Measurements from ENCODE around the gene ZC3H15.

ZC3H15 gene

DNA sequence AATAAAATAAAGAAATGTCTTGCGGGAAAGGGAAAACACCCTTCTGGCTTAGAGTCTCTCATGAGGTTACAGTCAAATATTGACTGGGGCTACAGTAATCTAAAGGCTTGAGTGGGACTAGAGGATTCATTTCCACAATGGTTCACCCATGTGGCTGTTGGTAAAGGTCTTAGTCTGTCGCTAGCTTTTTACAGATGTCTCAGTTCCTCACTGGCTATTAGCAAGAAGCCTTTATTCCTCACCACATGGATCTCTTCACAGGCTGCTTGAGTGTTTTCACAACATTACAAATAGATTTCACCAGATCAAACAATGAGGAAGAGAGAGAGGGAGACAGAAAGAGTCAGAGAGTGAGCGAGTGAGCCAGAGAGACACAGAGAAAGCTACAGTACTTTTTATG lies 8.3 kb upstream of the ZC3H15 start:
- H3K4me3 ChIP-seq (ENCODE audit: low read length): no peak overlapping the region
- no peak for TF ChIP-seq ZNF274 (IDR thresholded peaks at IDR 0.05; ENCODE audit: low read depth, low read length)

DNA sequence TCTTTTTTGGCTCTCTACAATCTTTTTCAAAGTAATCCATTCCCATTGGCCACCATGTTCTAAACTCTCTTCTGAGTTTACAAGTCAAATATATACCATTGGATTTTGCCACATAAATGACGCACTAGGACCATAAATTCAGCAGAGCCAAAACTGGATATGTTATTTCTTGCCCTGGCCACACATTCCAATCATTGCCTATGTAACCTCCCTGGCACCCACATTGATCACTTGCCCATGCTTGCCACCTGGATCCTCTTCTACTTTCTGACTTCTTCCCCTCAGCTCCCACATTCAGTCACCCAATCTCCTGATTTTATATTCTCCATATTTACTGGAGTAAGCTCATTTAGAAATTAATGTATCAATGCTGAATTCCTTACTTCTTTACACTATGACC lies 5.1 kb upstream of the ZC3H15 start:
- no peak overlapping the region for H3K4me3 ChIP-seq (ENCODE audit: low read length)
- no peak for TF ChIP-seq ZNF274 (IDR thresholded peaks at IDR 0.05; ENCODE audit: low read depth, low read length)

DNA sequence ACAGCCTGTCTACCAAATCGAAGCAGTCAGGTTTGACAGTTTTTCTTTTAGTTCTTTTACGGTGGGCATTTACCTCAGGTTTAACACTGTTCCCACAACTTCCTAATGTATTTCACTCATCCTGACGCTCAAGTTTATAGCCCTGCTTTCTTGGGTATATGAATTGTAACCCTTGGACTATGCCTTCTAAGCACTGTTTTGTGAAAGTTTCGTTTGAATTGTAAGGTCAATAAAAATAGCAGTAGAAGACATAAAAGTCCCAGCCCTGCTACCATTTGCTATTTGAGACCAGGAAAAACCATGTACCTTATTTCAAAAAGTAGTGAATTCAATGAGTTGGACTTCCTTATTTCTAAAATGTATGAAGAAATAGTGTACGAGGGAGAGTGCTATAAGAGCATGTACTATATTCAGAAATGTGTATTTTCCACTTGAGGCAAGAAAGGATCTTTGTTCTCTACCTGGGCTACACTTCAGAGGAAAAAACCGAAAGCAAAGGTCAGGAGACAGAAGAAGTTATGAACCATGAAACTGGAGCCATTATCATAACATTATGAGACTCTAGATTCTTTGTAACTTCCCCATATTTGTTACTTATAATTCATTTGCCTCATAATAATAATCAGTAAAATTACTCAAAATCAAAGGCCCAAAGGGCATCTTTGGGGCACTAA lies 1.9 kb upstream of the ZC3H15 start:
- peak overlapping the region; percentile 79; the same call in 1 of the 2 replicates for H3K4me3 ChIP-seq (ENCODE audit: low read length)
- TF ChIP-seq ZNF274 (IDR thresholded peaks at IDR 0.05; ENCODE audit: low read depth, low read length): no peak

DNA sequence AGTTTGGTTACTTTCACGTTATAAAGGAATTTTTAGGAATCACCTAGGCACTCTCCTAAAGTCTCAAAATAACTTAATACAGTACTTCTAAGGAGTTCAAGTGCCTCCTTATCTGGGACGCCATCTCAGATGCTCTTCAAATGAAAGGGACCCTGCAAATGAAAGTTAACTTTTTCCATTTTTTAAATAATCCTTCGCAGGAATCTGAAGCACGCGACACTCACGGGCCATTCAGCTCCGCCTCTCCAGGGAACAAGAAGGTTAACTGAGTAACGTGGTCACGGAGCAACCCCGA lies 537 bp upstream of the ZC3H15 start:
- peak overlapping the region; percentile 79 for H3K4me3 ChIP-seq (ENCODE audit: low read length)
- TF ChIP-seq ZNF274 (IDR thresholded peaks at IDR 0.05; ENCODE audit: low read depth, low read length): no peak

DNA sequence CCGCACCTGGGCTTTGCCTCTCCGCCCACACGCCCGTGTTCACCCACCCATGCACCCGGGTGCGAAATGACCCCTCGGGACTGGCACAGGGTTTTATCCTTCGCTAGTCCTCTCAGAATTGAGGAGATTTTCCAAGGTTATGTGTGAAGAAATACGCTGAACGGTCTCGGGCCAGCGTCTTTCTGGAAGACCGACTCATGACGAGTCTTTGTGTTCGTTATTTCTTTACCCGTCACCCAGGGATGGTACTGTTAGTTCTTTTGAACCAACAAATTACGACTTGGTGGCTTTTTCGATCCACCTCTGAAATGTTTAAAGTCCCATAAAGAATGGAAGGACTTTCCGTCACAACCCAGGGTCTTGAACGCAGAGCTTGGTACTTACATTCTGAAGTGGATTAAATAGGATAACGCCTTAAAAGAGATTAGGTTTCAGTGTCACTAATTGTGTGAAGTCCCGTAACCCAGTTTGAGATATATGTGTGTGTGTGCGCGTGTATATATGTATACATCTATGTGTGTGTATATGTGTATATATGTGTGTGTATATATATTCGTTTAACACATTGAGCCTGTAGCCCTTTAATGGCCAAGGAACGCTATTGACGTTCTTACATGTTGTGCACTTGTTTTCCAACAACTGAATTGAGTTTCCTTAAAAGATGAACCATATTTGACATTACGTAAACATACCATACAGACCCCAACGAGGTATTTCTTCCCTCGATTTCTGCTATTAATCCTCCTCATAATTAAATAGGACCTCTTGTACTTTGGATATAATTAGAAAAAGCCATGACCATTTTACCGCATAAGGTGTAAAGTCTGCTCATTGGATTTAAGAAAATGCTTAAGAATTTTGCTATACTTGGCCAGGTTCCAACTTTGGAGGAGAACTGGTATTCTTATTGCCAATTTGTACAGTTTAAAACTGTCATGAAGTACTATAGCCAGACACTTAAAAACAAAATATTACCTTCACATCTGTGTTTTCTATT lies 889 bp downstream of the ZC3H15 start:
- TF ChIP-seq ZNF274 (IDR thresholded peaks at IDR 0.05; ENCODE audit: low read depth, low read length): no peak
- H3K4me3 ChIP-seq (ENCODE audit: low read length): peak overlapping the region; percentile 79

DNA sequence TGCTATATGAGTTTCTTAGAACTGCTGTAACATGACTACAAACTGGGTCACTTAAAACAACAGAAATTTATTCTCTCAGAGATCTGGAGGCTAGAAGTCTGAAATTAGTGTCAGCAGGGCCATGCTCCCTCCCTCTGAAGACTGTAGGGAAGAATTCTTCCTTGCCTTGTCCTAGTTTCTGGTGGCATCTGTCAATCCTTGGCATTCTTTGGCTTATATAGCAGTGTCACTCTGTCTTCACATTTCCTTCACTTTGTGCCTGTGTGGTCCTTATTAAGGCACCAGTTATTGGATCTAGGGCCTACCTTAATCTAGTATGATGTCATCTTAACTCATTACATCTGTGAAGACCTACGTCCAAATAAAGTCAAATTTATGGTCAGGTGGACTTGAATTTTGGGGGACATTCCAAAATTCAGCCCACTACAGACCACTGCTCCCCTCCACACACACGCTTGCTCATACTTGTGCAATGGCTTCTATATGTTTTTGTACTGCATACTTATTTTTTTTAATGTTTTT lies 7.6 kb downstream of the ZC3H15 start:
- no peak overlapping the region for H3K4me3 ChIP-seq (ENCODE audit: low read length)
- TF ChIP-seq ZNF274 (IDR thresholded peaks at IDR 0.05; ENCODE audit: low read depth, low read length): no peak

DNA sequence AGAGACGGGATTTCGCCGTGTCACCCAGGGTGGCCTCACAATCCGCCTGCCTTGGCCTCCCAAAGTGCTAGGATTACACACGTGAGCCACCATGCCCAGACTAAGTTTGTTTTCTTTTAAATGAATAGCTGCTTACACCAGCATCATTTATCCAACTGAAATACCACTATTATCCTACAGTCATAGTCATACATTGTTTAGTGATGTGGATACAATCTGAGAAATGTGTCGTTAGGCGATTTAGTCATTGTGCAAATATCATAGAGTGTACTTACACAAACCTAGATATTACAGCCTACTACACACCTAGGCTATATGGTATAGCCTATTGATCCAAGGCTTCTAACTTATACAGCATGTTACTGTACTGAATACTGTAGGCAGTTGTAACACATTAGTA lies 10.3 kb downstream of the ZC3H15 start:
- no peak for TF ChIP-seq ZNF274 (IDR thresholded peaks at IDR 0.05; ENCODE audit: low read depth, low read length)
- H3K4me3 ChIP-seq (ENCODE audit: low read length): no peak overlapping the region

DNA sequence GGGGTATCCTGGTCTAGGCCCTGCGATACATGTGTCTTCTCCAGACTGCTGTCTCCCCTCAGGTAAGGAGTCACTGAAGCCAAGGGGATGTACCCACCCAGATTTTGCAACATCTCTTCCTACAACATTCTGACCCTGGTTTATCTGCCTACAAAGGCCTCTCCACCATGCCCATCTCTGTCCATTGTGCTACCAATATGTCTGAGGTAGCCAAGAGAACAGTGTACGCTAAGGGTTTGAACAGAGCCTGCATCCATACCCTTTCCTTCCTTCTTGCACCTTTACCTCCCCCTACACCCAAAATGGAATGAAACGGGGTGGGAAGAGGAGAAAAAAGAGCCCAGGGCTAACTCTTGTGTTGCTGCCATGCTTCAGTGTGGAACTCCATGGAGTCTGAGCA lies 11.9 kb downstream of the ZC3H15 start:
- H3K4me3 ChIP-seq (ENCODE audit: low read length): no peak overlapping the region
- no peak for TF ChIP-seq ZNF274 (IDR thresholded peaks at IDR 0.05; ENCODE audit: low read depth, low read length)

DNA sequence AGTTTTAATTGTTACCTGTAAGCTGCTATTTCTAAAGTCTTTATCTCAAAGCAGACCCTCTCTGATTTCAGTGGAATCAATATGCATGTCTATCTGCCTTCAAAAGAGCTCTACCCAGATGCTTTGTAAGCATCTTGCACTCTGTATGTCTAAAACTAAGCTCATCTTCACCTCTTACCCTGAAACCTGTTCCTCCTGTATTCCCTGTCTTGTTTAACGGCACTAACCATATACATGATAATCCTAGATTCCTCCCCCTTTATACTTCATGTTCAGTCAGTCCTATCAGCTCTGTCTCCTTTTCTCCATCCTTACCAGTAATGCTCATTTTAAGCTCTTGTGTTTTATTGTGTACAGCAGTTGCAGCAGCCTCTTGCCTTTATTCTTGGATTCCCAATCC lies 12.8 kb downstream of the ZC3H15 start:
- H3K4me3 ChIP-seq (ENCODE audit: low read length): no peak overlapping the region
- TF ChIP-seq ZNF274 (IDR thresholded peaks at IDR 0.05; ENCODE audit: low read depth, low read length): no peak

DNA sequence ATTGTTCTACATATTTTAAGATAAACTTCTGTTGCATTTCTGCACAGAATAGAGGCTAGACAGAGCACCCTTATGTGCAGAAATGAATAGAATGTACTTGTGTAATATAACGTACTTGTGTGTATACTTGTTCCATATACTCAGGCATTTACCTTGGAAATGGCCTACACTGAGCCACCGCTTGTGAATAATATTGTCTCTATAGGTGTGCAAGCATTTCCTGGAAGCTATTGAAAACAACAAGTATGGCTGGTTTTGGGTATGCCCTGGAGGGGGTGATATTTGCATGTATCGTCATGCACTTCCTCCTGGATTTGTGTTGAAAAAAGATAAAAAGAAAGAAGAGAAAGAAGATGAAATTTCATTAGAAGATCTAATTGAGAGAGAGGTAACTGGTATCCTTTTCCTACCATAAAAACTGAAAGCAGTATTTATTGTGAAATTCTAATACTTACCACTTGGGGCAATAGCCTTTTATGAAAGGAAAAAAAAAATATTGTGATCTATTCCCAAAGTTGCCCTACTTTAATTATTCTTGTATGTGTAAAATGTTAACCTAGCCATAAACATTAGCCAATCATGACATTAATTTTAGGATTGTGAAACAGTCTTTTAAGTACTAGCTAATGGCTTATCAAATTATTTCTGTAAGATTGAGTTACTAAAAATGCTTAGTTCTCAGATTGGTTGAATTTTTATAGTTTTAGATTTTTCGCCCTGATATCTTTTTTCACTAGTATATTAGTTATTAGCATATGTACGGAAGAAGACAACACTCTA lies 18.0 kb downstream of the ZC3H15 start:
- TF ChIP-seq ZNF274 (IDR thresholded peaks at IDR 0.05; ENCODE audit: low read depth, low read length): no peak
- H3K4me3 ChIP-seq (ENCODE audit: low read length): no peak overlapping the region

DNA sequence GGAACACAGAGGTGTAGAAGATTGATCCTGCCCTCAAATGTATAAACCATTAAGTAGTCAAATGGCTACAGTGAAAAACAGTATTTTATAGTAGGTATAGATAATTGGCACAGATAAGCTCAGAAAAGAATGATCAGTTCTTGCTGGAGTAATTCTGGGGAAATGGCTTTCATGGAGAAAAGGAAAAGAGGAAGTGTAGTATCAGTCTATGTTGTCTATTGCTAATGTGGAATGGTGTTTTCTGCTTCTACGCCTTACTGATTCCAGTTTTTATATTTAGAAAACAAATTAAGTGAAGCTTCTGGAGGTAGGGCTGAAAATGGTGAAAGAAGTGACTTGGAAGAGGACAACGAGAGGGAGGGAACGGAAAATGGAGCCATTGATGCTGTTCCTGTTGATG lies 22.2 kb downstream of the ZC3H15 start:
- no peak for TF ChIP-seq ZNF274 (IDR thresholded peaks at IDR 0.05; ENCODE audit: low read depth, low read length)
- no peak overlapping the region for H3K4me3 ChIP-seq (ENCODE audit: low read length)

DNA sequence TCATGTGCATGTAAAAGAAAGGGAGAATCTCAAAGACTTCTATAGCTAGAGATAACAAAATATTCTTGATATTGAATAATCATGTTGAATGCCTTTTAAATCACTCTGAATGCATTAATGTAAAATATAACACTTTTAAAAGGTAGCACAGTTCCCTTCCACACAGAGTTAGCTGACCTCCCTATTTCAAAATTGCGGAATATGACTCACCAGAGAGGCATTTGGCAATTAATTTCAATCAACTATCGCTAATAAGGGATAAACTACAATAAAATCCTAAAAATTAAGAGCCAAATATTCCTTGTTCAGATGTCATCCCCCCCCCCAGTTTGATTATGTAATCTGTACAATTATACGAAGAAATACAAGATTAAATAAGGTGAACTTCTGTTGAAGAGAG lies 29.3 kb downstream of the ZC3H15 start:
- no peak for TF ChIP-seq ZNF274 (IDR thresholded peaks at IDR 0.05; ENCODE audit: low read depth, low read length)
- H3K4me3 ChIP-seq (ENCODE audit: low read length): no peak overlapping the region

DNA sequence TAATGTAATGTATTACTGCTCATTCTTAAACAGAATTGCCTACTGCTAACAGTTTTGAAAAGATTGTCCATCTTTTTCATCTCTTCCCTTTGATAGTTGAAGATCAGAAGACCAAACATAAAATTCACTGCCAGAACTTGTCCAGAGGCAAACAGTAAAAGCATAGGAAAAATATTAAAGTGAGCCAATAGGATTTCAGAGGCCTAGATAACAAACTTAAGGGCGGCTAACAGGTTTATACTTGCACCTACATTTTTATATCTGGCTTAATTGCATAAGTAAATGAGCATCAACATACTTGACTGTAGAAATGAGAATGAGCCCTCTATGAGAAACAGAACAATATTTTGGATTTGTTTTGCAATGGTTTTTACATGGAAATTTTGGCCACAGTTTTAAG lies 30.3 kb downstream of the ZC3H15 start:
- no peak for TF ChIP-seq ZNF274 (IDR thresholded peaks at IDR 0.05; ENCODE audit: low read depth, low read length)
- no peak overlapping the region for H3K4me3 ChIP-seq (ENCODE audit: low read length)

DNA sequence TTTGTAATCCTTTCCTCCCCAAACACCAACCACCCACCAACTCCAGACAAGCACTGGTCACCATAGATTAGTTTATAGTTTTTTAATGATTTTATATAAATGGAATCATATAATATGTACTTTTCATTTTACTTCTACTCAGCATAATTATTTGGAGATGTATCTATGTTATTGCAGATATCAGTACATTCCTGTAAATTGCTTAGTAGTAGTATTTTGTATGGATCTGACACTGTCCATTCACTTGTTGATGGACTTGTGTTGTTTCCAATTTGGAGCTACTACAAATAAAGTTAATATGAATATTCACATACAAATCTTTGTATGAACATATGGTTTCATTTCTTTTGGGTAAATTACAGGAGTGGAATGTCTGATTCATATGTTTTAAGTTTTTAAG lies 31.0 kb downstream of the ZC3H15 start:
- H3K4me3 ChIP-seq (ENCODE audit: low read length): no peak overlapping the region
- TF ChIP-seq ZNF274 (IDR thresholded peaks at IDR 0.05; ENCODE audit: low read depth, low read length): no peak
